Pulmonary artery endothelial cell (primary cell): ENCODE measurements around the gene GBP3. TPM values are rescaled to one million over a fixed set of nuclear protein-coding genes. Genes with fewer than 3 reads are reported as not detected.
"Not testable (repeated sequence)": the region's sequence is repeated elsewhere in the genome, so short reads cannot be mapped to it uniquely, and the experiment has no call there.

ENCODE experiments used
- DNase-seq: peaks from one replicate; pipeline ENCODE4 v3.0.0-alpha.2; 2011; ENCODE audit warnings: low read depth, low spot score
- total RNA-seq: library from RNA; depleted of rRNA; stranded (reverse); fragments of >200 nt; gene quantifications from 2 replicates; pipeline ENCODE4 v1.2.3, GENCODE V29; 2014

GBP3 gene
- total RNA-seq, 1 donor from 2014 or later, result 12.7 TPM

GRCh38 chr1:88979054-88979748 is 43.5 kb downstream of the GBP3 start:
- DNase-seq, result no peak

DNA sequence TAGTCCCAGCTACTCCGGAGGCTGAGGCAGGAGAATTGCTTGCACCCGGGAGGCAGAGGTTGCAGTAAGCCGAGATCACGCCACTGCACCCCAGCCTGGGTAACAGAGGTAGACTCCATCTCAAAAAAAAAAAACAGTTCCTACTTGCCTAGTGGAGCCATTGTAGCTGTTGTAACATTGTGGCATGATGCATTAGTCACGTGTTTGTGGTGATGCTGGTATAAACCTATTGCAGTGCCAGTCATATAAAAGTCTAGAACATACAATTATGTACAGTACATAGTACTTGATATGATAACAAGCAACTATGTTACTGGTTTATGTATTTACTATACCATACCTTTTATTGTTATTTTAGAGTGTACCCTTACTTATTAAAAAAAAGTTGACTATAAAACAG is 46.4 kb downstream of the GBP3 start:
- no peak for DNase-seq

DNA sequence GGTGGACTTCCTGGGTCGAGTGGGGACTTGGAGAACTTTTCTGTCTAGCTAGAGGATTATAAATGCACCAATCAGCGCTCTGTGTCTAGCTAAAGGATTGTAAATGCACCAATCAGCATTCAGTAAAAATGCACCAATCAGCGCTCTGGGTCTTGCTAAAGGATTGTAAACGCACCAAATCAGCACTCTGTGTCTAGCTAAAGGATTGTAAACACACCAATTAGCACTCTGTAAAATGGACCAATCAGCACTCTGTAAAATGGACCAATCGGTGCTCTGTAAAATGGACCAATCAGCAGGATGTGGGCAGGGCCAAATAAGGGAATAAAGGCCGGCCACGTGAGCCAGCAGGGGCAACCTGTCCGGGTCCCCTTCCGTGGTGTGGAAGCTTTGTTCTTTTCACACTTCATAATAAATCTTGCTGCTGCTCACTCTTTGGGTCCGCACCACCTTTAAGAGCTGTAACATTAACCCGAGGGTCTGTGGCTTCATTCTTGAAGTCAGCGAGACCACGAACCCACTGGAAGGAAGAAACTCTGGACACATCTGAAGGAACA is 48.0 kb downstream of the GBP3 start:
- DNase-seq, result not testable (repeated sequence)

DNA sequence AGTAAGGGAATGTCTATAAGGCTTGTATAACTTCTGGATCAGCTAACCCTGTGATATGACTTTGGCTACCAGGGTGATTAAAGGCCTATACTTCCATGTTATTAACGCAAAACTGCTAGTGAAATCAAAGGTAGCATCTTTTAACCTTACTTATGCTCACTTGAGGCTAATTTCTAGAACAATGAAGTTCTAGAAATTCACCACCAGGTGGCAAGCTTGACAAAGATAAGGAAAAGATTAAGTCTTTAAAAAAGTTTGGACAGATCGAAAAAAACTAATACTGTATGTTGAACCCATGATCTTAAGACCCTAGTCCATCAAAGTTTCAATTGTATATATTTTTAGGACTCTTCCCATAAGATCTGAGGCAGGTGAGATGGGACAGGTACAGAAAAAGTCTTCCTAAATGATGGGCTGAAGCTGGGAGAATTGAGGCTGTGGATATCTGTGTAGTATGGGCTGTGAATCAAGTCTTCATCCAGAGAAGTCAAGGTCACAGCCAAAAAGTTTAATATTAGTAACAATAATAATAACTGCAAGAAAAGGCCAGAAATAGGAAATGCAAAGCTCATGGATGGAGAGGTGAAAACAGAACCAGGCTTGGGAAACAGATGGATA is 49.0 kb downstream of the GBP3 start:
- peak; percentile 4 for DNase-seq

GRCh38 chr1:88961647-88962275 is 60.9 kb downstream of the GBP3 start:
- no peak for DNase-seq

GRCh38 chr1:88961081-88961480 is 61.6 kb downstream of the GBP3 start:
- no peak for DNase-seq

Other genes with a start within 250 kb of the GBP3 start
- 36.1 and 38.6 TPM in 2 replicates for gene GTF2B, start 131.3 kb downstream of the GBP3 start, total RNA-seq
- 22.7 and 23.9 TPM in 2 replicates for gene KYAT3, start 30.2 kb downstream of the GBP3 start, total RNA-seq
- 10.6 and 17.8 TPM in 2 replicates for gene RBMXL1, start 30.2 kb downstream of the GBP3 start, total RNA-seq
- gene GBP1, start 42.3 kb upstream of the GBP3 start, total RNA-seq, result 20.8 and 35.6 TPM in 2 replicates
- gene GBP2, start 103.2 kb upstream of the GBP3 start, total RNA-seq, result 61.6 and 79.6 TPM in 2 replicates
- not detected in 2 replicates for gene GBP7, start 153.1 kb upstream of the GBP3 start, total RNA-seq
- 3.1 and 10.5 TPM in 2 replicates for gene GBP4, start 176.1 kb upstream of the GBP3 start, total RNA-seq
- 0.20 and 0.21 TPM in 2 replicates for gene GBP5, start 250.0 kb upstream of the GBP3 start, total RNA-seq